IPS-NIHi7 (cell line): ENCODE measurements around the gene GNAZ.

Experiments used
- DNase-seq: peaks from one replicate; pipeline ENCODE4 v3.0.0; 2012; ENCODE audit warnings: mixed read lengths; ENCODE audit errors: extremely low spot score

The GNAZ gene

GRCh38 chr22:23155143-23155542 is 84.8 kb downstream of the GNAZ start:
- no peak for DNase-seq

DNA sequence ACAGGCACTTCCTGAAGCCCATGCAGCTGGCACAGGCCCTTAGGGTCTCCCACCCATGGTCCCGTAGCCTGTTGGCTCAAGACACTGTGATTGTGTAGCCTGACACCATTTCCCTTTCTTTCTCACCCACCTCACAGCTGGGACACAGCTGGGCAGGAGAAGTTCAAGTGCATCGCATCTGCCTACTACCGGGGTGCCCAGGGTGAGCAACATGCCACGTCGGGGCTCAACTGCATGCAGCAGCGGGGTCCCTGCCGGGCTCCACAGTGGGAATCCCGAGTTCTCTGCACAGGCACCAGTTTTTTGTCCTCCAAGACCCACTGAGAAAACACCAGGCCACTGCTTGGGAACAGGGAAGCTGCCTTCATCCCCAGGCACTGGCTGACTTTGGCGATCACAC is 85.5 kb downstream of the GNAZ start:
- no peak for DNase-seq

GRCh38 chr22:23156286-23156685 is 86.0 kb downstream of the GNAZ start:
- peak; percentile 54 for DNase-seq

DNA sequence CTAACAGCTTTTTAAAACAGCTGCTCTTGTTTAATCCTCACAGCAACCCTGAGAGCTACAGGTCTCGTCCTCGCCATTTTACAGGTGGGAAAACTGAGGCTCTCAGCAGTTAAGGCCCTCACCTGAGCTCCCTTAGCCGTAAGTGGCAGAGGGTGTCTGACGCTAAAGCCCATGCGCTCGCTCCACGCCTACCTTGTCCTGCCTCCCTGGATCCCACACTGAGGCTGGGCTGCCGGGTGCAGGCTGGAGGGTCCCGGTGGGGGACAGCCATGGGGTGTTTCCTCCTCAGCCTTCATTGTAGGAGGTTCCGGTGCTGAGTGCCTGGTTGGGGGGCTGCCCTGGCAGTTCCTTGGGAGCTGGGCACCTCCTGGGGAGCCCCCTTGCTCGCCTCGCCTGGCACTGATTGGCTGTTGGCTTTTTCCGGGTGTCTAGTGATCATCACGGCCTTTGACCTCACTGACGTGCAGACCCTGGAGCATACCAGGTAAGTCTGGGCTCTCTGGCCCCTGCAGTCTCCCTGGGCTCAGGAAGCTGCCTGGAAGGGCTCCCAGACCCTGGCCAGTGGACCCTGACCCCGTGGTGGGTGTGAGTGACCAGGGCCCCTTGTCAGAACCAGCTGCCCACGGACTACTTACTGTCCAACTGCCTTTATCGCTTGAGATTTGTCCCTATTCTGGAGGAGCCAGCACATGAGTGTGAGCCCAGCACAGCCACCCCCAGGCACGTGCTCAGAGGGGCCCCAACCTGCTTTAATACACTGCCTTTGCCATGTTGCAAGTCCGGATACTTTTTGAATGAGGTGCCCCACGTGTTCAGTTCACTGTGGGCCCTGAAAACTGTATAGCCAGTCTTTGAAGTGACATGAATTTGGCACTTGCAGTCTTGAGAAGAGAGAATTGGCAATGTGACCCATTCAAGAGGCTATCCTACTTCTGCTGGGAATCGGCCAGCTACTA is 87.5 kb downstream of the GNAZ start:
- DNase-seq, result no peak

- no peak for DNase-seq
These were observed 88.4 kb downstream of the GNAZ start for GRCh38 chr22:23158516-23159290.

GRCh38 chr22:23159291-23159630 is 88.9 kb downstream of the GNAZ start:
- no peak for DNase-seq

GRCh38 chr22:23161029-23161428 is 90.7 kb downstream of the GNAZ start:
- DNase-seq, result no peak

GRCh38 chr22:23161574-23161973 is 91.3 kb downstream of the GNAZ start:
- no peak for DNase-seq

DNA sequence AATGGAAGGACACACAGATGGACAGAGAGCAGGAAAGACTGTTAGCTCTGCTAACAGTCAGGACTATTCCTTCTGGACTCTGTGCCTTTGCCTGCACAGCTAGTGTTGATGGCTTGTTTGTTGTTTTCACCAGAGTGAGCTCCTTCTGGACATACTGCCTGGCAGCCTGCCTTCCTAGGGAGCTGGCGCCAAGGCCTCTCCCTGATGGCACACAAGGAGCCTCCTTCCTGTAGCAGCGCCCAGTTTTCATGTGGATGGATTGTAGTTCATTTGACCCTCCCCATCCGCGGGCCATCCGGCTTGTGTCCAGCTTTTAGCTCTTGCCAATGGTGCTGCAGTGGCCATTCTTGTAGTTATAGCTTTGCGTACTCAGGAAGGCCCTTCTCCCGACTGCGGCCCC is 93.3 kb downstream of the GNAZ start:
- DNase-seq, result no peak

DNA sequence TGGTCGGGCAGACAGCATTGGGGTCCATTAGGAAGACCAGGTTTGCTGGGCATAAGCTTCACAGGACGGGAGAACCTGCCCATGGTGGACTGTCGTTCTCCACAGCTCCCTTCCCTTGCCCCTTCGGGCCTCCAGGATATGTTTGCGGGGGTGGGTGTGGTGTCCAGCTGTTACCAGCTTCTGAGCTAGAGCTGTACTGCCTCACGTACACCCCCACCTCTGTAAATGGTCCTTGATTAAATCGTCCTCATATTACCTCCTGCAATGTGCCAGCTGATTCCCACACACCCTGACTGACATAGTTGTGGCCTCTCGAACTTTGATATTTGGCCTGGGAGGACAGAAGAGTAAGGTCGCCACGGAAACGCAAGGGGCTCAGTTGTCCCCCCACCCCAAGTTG is 93.8 kb downstream of the GNAZ start:
- no peak for DNase-seq

- no peak for DNase-seq
These were observed 95.9 kb downstream of the GNAZ start for GRCh38 chr22:23166042-23166831.

DNA sequence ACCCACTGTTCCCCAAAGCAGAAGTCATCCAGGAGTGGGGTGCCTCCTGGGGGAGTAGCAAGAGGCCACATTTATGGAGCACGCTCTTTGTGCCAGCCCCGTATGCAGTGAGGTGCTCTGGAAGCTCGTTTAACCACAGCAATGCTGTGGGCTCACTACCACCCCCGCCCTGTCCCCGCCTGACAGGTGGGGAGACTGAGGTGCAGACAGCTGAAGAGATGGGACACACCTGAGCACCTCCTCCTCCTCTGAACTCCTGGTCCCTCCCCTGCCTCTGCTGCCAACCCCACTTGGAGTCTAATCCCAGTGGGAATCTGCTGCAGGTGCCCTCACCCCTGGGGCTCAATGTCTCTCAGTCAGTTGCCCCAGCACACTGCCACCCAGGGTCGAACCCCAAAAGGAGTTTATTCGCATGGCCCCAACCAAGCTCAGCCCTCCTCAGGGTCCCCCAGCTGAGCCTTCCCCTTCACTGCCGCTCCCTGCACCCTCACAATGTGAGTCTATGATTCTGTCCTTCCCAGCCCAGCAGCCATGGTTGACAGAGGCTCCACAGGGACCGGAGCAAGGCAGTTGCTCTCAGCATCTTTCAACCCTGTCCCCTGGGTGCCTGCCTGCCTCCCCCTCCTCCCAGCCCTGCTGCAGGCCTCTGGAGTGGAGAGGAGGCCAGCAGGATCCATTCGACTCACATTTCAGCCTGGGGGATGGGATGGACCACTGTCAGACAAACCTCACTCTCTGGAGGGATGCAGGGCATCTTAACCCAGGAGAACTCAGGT is 96.7 kb downstream of the GNAZ start:
- no peak for DNase-seq

GRCh38 chr22:23168391-23169042 is 98.2 kb downstream of the GNAZ start:
- DNase-seq, result no peak

- DNase-seq, result no peak
These were observed 98.7 kb downstream of the GNAZ start for GRCh38 chr22:23169043-23169406.
